ENCODE results near the gene LYRM1. TPM values are rescaled to one million over a fixed set of nuclear protein-coding genes. Genes with fewer than 3 reads are reported as not detected.
A peak's percentile ranks its signal among the peaks of the same experiment; 100 is the strongest.

Gene LYRM1
- total and polyA plus RNA-seq, 3 donors from 2014 or later = 30.2 to 87.2 (median 43.0) TPM

DNA sequence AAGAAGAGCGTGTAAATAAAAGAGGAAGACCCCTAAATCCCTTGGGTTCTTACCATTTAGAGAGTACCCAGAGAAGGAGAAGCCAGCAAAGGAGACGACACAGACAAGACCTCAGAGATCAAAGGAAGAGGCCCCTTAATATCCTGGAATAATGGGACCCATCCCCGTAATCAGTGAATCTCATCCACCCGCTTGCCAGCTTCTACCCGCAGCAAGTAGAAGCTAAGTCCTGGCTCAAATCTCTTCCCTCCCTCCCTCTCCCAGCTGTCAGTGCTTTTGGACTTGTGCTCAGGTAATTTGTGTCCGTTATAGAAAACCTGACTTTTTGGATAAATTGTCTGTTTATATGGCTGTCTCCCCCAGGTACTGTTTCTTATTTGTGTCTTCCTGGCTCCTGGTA, 1.9 kb downstream of the LYRM1 start:
- 66 to 68% methylated on average over 6 of the region's 6 CpGs for WGBS, 2 donors
- no peak overlapping the region for H3K4me3 ChIP-seq
- H3K36me3 ChIP-seq (ENCODE audit: low read depth, missing control alignments) = no peaks in the 10 kb centered on the region
- no peaks in the 10 kb centered on the region for H3K9me3 ChIP-seq
- no peak for TF ChIP-seq POLR2A (IDR thresholded peaks at IDR 0.05)
- TF ChIP-seq, protein P1, sequence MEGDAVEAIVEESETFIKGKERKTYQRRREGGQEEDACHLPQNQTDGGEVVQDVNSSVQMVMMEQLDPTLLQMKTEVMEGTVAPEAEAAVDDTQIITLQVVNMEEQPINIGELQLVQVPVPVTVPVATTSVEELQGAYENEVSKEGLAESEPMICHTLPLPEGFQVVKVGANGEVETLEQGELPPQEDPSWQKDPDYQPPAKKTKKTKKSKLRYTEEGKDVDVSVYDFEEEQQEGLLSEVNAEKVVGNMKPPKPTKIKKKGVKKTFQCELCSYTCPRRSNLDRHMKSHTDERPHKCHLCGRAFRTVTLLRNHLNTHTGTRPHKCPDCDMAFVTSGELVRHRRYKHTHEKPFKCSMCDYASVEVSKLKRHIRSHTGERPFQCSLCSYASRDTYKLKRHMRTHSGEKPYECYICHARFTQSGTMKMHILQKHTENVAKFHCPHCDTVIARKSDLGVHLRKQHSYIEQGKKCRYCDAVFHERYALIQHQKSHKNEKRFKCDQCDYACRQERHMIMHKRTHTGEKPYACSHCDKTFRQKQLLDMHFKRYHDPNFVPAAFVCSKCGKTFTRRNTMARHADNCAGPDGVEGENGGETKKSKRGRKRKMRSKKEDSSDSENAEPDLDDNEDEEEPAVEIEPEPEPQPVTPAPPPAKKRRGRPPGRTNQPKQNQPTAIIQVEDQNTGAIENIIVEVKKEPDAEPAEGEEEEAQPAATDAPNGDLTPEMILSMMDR (IDR thresholded peaks at IDR 0.05) = no peak
- intact Hi-C loops (cut with DNase I; ENCODE audit: low total_unique reads) = loop anchor here (10.0 kb wide), 1 partner anchor 48 kb away; no protein-coding TSS in a partner anchor
- H3K27ac ChIP-seq = peak overlapping the region in 1 of 2 donors; percentile 95
- no peak for DNase-seq
- no peaks in the 10 kb centered on the region for H3K27me3 ChIP-seq
- peaks cover 36% of the 10 kb centered on the region for H3K4me1 ChIP-seq

DNA sequence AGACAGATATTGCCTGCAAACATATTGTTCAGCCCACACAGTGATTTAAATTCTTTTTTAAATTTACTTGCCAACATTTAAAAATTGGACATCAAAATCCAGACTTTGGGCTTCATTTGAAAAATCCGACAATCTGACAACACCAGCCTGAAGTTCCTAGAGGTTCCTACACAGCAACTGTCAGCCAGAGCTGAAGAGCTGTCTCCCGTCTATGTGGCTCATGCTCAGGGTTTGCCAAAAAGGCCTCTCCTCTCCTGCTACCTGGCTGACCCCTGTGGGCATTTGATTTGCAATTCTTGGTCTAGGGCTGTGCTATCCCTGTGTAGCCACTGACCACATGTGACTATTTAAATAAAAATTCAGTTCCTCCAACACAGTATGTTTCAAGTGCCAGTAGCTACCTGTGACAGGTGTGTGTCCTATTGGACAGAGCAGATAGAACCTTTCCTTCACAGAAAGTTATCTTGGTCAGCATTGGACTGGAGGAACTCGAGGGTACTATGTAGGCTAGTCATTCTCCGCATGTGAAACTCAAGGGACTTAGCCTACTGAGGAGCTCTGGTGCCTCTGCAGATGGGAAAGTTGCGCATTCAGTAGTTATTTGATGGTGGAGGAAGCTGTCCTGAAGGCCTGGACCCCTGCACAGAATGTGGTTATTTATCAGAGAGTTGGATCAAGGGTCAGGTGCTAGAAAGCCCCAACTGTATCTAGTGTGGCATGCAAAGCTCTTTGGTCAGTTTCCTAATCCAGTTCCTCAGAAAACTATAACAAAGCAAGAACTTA, 2.7 kb downstream of the LYRM1 start:
- intact Hi-C loops (cut with DNase I; ENCODE audit: low total_unique reads) = loop anchor here (10.0 kb wide), 1 partner anchor 49 kb away; no protein-coding TSS in a partner anchor
- H3K27ac ChIP-seq = peak overlapping the region in 1 of 2 donors; percentile 43
- H3K9me3 ChIP-seq = no peaks in the 10 kb centered on the region
- 79 to 93% methylated on average over 5 of the region's 5 CpGs for WGBS, 2 donors
- H3K4me1 ChIP-seq = peaks cover 27% of the 10 kb centered on the region
- no peak for TF ChIP-seq POLR2A (IDR thresholded peaks at IDR 0.05)
- TF ChIP-seq, protein P1 (IDR thresholded peaks at IDR 0.05) = no peak
- H3K36me3 ChIP-seq (ENCODE audit: low read depth, missing control alignments) = no peaks in the 10 kb centered on the region
- no peak for DNase-seq
- no peak overlapping the region for H3K4me3 ChIP-seq
- no peaks in the 10 kb centered on the region for H3K27me3 ChIP-seq

DNA sequence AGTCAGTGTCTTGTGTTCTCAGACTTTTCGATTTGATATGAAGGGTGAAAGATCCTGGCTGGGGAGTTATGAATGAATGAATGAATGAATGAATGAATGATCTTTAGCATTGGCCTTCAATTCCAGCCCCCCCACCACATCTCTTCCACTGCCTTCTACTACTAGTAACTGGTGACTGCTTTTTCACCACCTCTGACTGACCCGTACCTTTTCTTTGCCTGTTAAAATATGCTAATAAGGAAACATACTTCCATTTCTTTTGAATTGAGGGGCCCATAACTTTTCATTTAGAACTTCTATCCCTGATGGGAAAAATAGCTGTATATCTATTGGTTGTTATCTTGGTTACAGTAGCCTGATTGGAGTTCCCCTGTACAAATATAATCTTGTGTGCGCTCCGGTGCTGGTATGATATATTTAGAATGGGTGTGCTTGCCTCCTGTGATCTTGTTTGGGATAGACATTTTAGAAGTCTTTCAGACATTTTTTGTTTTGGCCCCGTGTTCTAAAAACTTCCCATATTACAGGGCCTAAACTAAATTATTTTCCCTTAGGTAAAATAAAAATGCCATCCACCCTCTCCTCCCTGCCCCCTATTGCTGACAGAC, 3.4 kb downstream of the LYRM1 start:
- TF ChIP-seq POLR2A (IDR thresholded peaks at IDR 0.05) = no peak
- TF ChIP-seq, protein P1 (IDR thresholded peaks at IDR 0.05) = no peak
- no peaks in the 10 kb centered on the region for H3K27me3 ChIP-seq
- no peaks in the 10 kb centered on the region for H3K9me3 ChIP-seq
- no peak for DNase-seq
- intact Hi-C loops (cut with DNase I; ENCODE audit: low total_unique reads) = loop anchor here (10.0 kb wide), 1 partner anchor 49 kb away; no protein-coding TSS in a partner anchor
- 66 to 67% methylated on average over 5 of the region's 5 CpGs for WGBS, 2 donors
- no peaks in the 10 kb centered on the region for H3K36me3 ChIP-seq (ENCODE audit: low read depth, missing control alignments)
- H3K4me1 ChIP-seq = peaks cover 27% of the 10 kb centered on the region
- H3K4me3 ChIP-seq = no peak overlapping the region
- peak overlapping the region in 1 of 2 donors; percentile 43 for H3K27ac ChIP-seq

DNA sequence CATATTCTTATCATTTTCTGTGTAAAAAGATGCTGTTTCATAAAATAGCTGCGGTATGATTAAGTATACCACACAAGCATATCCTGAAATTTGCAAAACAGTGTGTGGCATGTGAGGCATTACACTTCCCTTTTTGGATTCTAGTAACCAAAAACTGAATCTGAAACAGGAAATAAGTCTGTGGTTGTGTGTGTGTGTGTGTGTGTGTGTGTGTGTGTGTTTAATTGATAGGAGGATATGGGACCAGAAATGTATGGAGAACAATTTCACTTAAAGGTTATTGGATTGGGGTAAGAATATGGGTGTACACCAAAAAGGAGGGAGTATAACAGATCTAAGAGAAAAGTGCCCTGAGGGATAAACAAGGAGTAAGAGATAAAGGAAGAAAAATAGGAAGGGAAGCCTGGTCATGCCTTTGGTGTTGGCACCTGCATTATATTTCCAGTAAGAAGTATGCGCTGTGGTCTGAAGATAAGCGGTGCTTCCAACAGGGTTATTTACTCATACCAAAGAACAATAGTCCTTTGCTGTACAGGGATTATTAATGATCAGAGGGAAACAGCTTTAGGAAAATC, 4.0 kb downstream of the LYRM1 start:
- intact Hi-C loops (cut with DNase I; ENCODE audit: low total_unique reads) = loop anchor here (10.0 kb wide), 1 partner anchor 50 kb away; no protein-coding TSS in a partner anchor

More for the DNA sequence above, 4.0 kb downstream of the LYRM1 start:
- no peak for TF ChIP-seq POLR2A (IDR thresholded peaks at IDR 0.05)
- TF ChIP-seq, protein P1 (IDR thresholded peaks at IDR 0.05) = no peak
- Histone ChIP-seq H3K36me3 (ENCODE audit: low read depth, missing control alignments) (no peaks in the 10 kb centered on the region), H3K4me3 (no peak overlapping the region), H3K27ac (peak overlapping the region in 1 of 2 donors; percentile 80), H3K27me3 (no peaks in the 10 kb centered on the region), H3K4me1 (peaks cover 27% of the 10 kb centered on the region), H3K9me3 (no peaks in the 10 kb centered on the region)
- no peak for DNase-seq
- WGBS, 2 donors = 50 to 51% methylated on average over 3 of the region's 3 CpGs

Data from testis (tissue), 3 donors.